Mesenchymal stem cell (in vitro differentiated cells and primary cell): Measurements from ENCODE around the gene CDHR2.

Experiments used
- DNase-seq: peaks from one replicate; pipeline ENCODE4 v3.0.0-alpha.2; 2013
- H2AFZ ChIP-seq: one replicate; pipeline ENCODE4 v1.6.1; 2013; ENCODE audit warnings: low read depth, mild to moderate bottlenecking, control low read depth, inconsistent platforms, low read length, moderate library complexity
- H2AK5ac ChIP-seq: 2 replicates; pipeline ENCODE4 v1.6.1; 2013; ENCODE audit warnings: low read length, moderate library complexity, mild to moderate bottlenecking, inconsistent platforms; ENCODE audit not compliant: severe bottlenecking
- H2BK120ac ChIP-seq: one replicate; pipeline ENCODE4 v1.6.1; 2013; ENCODE audit warnings: low read depth, mild to moderate bottlenecking, inconsistent platforms, low read length, moderate library complexity
- H2BK12ac ChIP-seq, 2 experiments: one replicate each; pipeline ENCODE4 v1.6.1; 2013; ENCODE audit warnings: inconsistent platforms in 2 of 2, low read length in 2 of 2, mild to moderate bottlenecking in 2 of 2, moderate library complexity in 2 of 2, control low read depth in 1 of 2
- H2BK15ac ChIP-seq: one replicate; pipeline ENCODE4 v1.6.1; 2013; ENCODE audit warnings: mild to moderate bottlenecking, low read depth, inconsistent platforms; ENCODE audit not compliant: poor library complexity, severe bottlenecking
- H2BK5ac ChIP-seq: 2 replicates; pipeline ENCODE4 v1.6.1; 2013; ENCODE audit warnings: low read depth, mild to moderate bottlenecking, low read length, control low read depth, inconsistent platforms; ENCODE audit not compliant: poor library complexity, severe bottlenecking
- H3K14ac ChIP-seq, 2 experiments: one replicate each; pipeline ENCODE4 v1.6.1; 2013; ENCODE audit warnings: inconsistent platforms in 2 of 2, low read length in 2 of 2, control low read depth in 1 of 2, mild to moderate bottlenecking in 1 of 2, moderate library complexity in 1 of 2
- H3K18ac ChIP-seq, 2 experiments: one replicate each; pipeline ENCODE4 v1.6.1; 2013; ENCODE audit warnings: inconsistent platforms in 2 of 2, low read length in 2 of 2, control low read depth in 1 of 2, low read depth in 1 of 2, mild to moderate bottlenecking in 1 of 2
- H3K23ac ChIP-seq, 2 experiments: one replicate each; pipeline ENCODE4 v1.6.1; 2013; ENCODE audit warnings: inconsistent platforms in 2 of 2, low read length in 2 of 2, mild to moderate bottlenecking in 2 of 2, moderate library complexity in 2 of 2, control low read depth in 1 of 2
- H3K27ac ChIP-seq: 2 replicates; pipeline ENCODE4 v1.5.1; 2013; ENCODE audit warnings: mild to moderate bottlenecking, moderate library complexity, low read length, control low read depth, inconsistent platforms; ENCODE audit not compliant: poor library complexity, severe bottlenecking
- H3K27me3 ChIP-seq, 2 experiments: 2 replicates each; pipeline versions ENCODE4 v1.6.1 to v1.7.0; 2013; ENCODE audit warnings: low read length in 2 of 2, mild to moderate bottlenecking in 2 of 2, moderate library complexity in 2 of 2, control low read depth in 1 of 2, inconsistent platforms in 1 of 2; ENCODE audit not compliant: control insufficient read depth in 1 of 2, insufficient read depth in 1 of 2
- H3K36me3 ChIP-seq, 2 experiments: 2 replicates each; pipeline versions ENCODE4 v1.6.1 to v1.7.0; 2013; ENCODE audit warnings: low read length in 2 of 2, control low read depth in 1 of 2, inconsistent platforms in 1 of 2, low read depth in 1 of 2, mild to moderate bottlenecking in 1 of 2; ENCODE audit not compliant: insufficient read depth in 2 of 2, control insufficient read depth in 1 of 2
- H3K4ac ChIP-seq, 2 experiments: one replicate each; pipeline ENCODE4 v1.6.1; 2013; ENCODE audit warnings: inconsistent platforms in 2 of 2, low read length in 2 of 2, mild to moderate bottlenecking in 2 of 2, moderate library complexity in 2 of 2, control low read depth in 1 of 2, low read depth in 1 of 2
- H3K4me1 ChIP-seq: 2 replicates; pipeline ENCODE4 v1.6.1; 2013; ENCODE audit warnings: low read depth, low read length, control low read depth; ENCODE audit not compliant: control insufficient read depth, insufficient read depth
- H3K4me2 ChIP-seq: 2 replicates; pipeline ENCODE4 v1.6.1; 2013; ENCODE audit warnings: low read length, mild to moderate bottlenecking, inconsistent platforms; ENCODE audit not compliant: poor library complexity, severe bottlenecking
- H3K4me3 ChIP-seq, 2 experiments: 2 replicates each; pipeline versions ENCODE4 v1.5.1 to v1.7.0; 2013; ENCODE audit warnings: low read length in 2 of 2, mild to moderate bottlenecking in 2 of 2, control low read depth in 1 of 2, low read depth in 1 of 2; ENCODE audit not compliant: insufficient read depth in 1 of 2
- H3K79me1 ChIP-seq: replicated peaks from 2 replicates; pipeline ENCODE4 v1.6.1; 2013; ENCODE audit warnings: mild to moderate bottlenecking, control low read depth, low read length, inconsistent platforms; ENCODE audit not compliant: poor library complexity, severe bottlenecking
- H3K9ac ChIP-seq: 2 replicates; pipeline ENCODE4 v1.7.0; 2013; ENCODE audit warnings: mild to moderate bottlenecking, low read length, moderate library complexity
- H3K9me3 ChIP-seq: 2 replicates; pipeline ENCODE4 v1.7.0; 2013; ENCODE audit warnings: mild to moderate bottlenecking, low read length; ENCODE audit not compliant: control insufficient read depth
- H4K8ac ChIP-seq: one replicate; pipeline ENCODE4 v1.6.1; 2013; ENCODE audit warnings: inconsistent platforms, mild to moderate bottlenecking, low read length, moderate library complexity
- H4K91ac ChIP-seq: one replicate; pipeline ENCODE4 v1.6.1; 2013; ENCODE audit warnings: mild to moderate bottlenecking, low read length, inconsistent platforms
- whole genome bisulfite sequencing: methylation state at CpG from one replicate; pipeline ENCODE4 v1.1.7; 2013; ENCODE audit warnings: mixed read lengths; 5-methylcytosine and 5-hydroxymethylcytosine counted together

The CDHR2 gene

GRCh38 chr5:176561259-176561658, 12.1 kb downstream of the CDHR2 start:
- H2BK12ac ChIP-seq = no peak overlapping the region
- peak overlapping the region; percentile 63 for H2BK15ac ChIP-seq
- no peak for DNase-seq
- no peaks in the 10 kb centered on the region for H3K4me1 ChIP-seq
- H3K36me3 ChIP-seq = no peaks in the 10 kb centered on the region
- no peak overlapping the region for H2BK5ac ChIP-seq
- no peak overlapping the region for H2AK5ac ChIP-seq
- H2BK120ac ChIP-seq = no peak overlapping the region
- H3K23ac ChIP-seq = no peak overlapping the region
- H3K27me3 ChIP-seq = peaks cover 0 to 33% of the 10 kb centered on the region in 2 experiments
- no peak overlapping the region for H3K4me3 ChIP-seq
- H3K79me1 ChIP-seq = no peaks in the 10 kb centered on the region
- no peak overlapping the region for H3K14ac ChIP-seq
- H3K4ac ChIP-seq = no peak overlapping the region
- H3K9me3 ChIP-seq = peaks cover 3% of the 10 kb centered on the region
- H2AFZ ChIP-seq = no peak overlapping the region
- WGBS = 77% methylated on average over 3 of the region's 3 CpGs
- H4K91ac ChIP-seq = no peak overlapping the region
- peak overlapping the region; percentile 24 for H4K8ac ChIP-seq
- no peak overlapping the region for H3K4me2 ChIP-seq
- no peak overlapping the region for H3K9ac ChIP-seq
- no peak overlapping the region for H3K27ac ChIP-seq
- no peak overlapping the region for H3K18ac ChIP-seq

- Histone ChIP-seq H3K9me3 (peaks cover 8% of the 10 kb centered on the region), H3K27me3 (peaks cover 0 to 40% of the 10 kb centered on the region in 2 experiments), H3K9ac (no peak overlapping the region), H3K4me3 (no peak overlapping the region), H3K23ac (no peak overlapping the region), H3K27ac (no peak overlapping the region), H2BK120ac (no peak overlapping the region), H2BK15ac (no peak overlapping the region), H3K4me1 (no peaks in the 10 kb centered on the region), H3K18ac (no peak overlapping the region), H3K14ac (no peak overlapping the region), H3K79me1 (no peaks in the 10 kb centered on the region), H2AFZ (no peak overlapping the region), H3K4me2 (no peak overlapping the region), H3K36me3 (no peaks in the 10 kb centered on the region), H3K4ac (no peak overlapping the region), H2BK5ac (no peak overlapping the region), H2BK12ac (no peak overlapping the region), H4K8ac (no peak overlapping the region), H4K91ac (no peak overlapping the region), H2AK5ac (no peak overlapping the region)
- WGBS = 69% methylated on average over 8 of the region's 10 CpGs
- DNase-seq = no peak
Measured at GRCh38 chr5:176562189-176562588, 13.0 kb downstream of the CDHR2 start.

DNA sequence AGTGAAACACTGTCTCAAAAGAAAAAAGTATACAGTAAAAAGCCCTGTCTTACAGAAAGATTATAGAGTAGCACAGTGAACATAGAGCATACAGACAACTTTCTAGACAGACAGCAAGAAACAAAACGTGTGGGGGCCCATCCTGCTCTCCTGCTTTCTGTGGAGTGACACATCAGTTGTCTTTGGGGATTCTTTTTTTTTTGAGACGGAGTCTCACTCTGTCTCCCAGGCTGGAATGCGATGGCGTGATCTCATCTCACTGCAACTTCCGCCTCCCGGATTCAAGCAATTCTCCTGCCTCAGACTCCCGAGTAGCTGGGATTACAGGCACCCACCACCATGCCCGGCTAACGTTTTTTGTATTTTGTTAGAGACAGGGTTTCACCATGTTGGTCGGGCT, 14.9 kb downstream of the CDHR2 start:
- Histone ChIP-seq H2BK12ac (no peak overlapping the region), H3K4me3 (no peak overlapping the region), H4K91ac (no peak overlapping the region), H3K18ac (no peak overlapping the region), H3K23ac (no peak overlapping the region), H3K27me3 (peaks cover 0 to 50% of the 10 kb centered on the region in 2 experiments), H3K36me3 (no peaks in the 10 kb centered on the region), H3K9ac (no peak overlapping the region), H2AK5ac (no peak overlapping the region), H2BK120ac (no peak overlapping the region), H3K27ac (no peak overlapping the region), H3K4ac (no peak overlapping the region), H3K79me1 (no peaks in the 10 kb centered on the region), H2AFZ (no peak overlapping the region), H3K4me1 (no peaks in the 10 kb centered on the region), H3K14ac (no peak overlapping the region), H2BK15ac (no peak overlapping the region), H2BK5ac (no peak overlapping the region), H3K9me3 (peaks cover 5% of the 10 kb centered on the region), H4K8ac (no peak overlapping the region), H3K4me2 (no peak overlapping the region)
- peak; percentile 18 for DNase-seq
- 79% methylated on average over 10 of the region's 10 CpGs for WGBS

DNA sequence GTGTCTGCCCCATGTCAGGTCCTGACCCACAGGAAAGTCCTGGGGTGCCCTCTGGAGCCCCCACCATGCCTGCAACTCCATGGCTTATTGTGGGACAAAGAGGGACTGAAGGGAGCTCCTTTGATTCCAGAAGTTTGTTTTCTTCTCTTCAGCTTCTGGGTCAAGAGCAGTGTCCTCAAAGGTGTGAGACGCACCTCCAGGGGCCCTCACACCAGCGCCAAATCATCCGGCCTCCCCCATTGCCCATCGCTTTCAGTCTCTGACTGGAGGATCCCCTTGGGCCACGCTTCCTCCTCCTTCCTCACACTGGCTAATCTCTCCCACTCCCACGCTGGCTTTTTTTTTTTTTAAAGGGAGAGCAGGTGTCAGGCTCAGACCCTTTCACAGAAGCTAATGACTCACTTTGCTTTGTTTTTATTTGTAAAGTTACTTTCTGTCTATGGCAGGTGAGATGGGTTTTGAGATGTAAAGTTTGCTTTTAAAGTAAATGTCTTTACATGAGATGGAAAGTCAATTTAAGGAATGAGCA, 16.7 kb downstream of the CDHR2 start:
- 32% methylated on average over 4 of the region's 6 CpGs for WGBS

More for the DNA sequence above, 16.7 kb downstream of the CDHR2 start:
- Histone ChIP-seq H3K79me1 (no peaks in the 10 kb centered on the region), H3K4me1 (no peaks in the 10 kb centered on the region), H3K27ac (no peak overlapping the region), H2BK5ac (no peak overlapping the region), H3K36me3 (no peaks in the 10 kb centered on the region), H2AK5ac (no peak overlapping the region), H2BK120ac (no peak overlapping the region), H4K8ac (no peak overlapping the region), H2BK15ac (no peak overlapping the region), H2AFZ (no peak overlapping the region), H3K14ac (no peak overlapping the region), H4K91ac (no peak overlapping the region), H3K9me3 (peaks cover 4% of the 10 kb centered on the region), H3K27me3 (peaks cover 0 to 56% of the 10 kb centered on the region in 2 experiments), H3K4me2 (no peak overlapping the region), H3K18ac (no peak overlapping the region), H3K4ac (no peak overlapping the region), H3K9ac (no peak overlapping the region), H2BK12ac (no peak overlapping the region), H3K4me3 (no peak overlapping the region), H3K23ac (no peak overlapping the region)
- no peak for DNase-seq
